IMR-90 (cell line): ENCODE measurements around the gene RMDN2. TPM values are rescaled to one million over a fixed set of nuclear protein-coding genes. Genes with fewer than 3 reads are reported as not detected.
"Not testable (repeated sequence)": the region's sequence is repeated elsewhere in the genome, so short reads cannot be mapped to it uniquely, and the experiment has no call there.

ENCODE experiments used
- ATAC-seq: fragments of 200-7000 bp; cut with Tn5 transposase; 2 replicates; pipeline ENCODE4 v1.9.1; 2020; ENCODE audit warnings: low read depth, mild to moderate bottlenecking, moderate library complexity
- BruUV-seq: library from RNA; stranded (reverse); fragments of 400-500 nt; replicated peaks from 2 replicates; lab custom pipeline; 2021; lab: Mats Ljungman, UMichigan
- CTCF ChIA-PET: fragments of 300-600 bp; formaldehyde crosslinking; extraction: SDS; loops from one replicate; lab custom pipeline; 2021; ENCODE audit warnings: antibody characterized with exemption; lab: Yijun Ruan, JAX
- POLR2A ChIA-PET: fragments of 300-600 bp; sonication (Branson Sonifier 250); formaldehyde crosslinking; loops from one replicate; lab custom pipeline; 2022; ENCODE audit warnings: antibody characterized with exemption; ENCODE audit not compliant: unreplicated experiment; lab: Charles Lee
- DNase-seq: peaks from one replicate; pipeline ENCODE4 v3.0.0; 2013
- H2AFZ ChIP-seq: replicated peaks from 2 replicates; pipeline ENCODE3; 2013; ENCODE audit warnings: low read length, mild to moderate bottlenecking; ENCODE audit not compliant: poor library complexity
- H2AK5ac ChIP-seq: 2 replicates; pipeline ENCODE4 v1.6.1; 2013; ENCODE audit warnings: low read depth, low read length, inconsistent platforms
- H2AK9ac ChIP-seq: replicated peaks from 2 replicates; pipeline ENCODE3; 2013; ENCODE audit warnings: mild to moderate bottlenecking, low read depth, low read length, moderate library complexity; ENCODE audit not compliant: poor library complexity
- H2BK120ac ChIP-seq: 2 replicates; pipeline ENCODE4 v1.6.1; 2013; ENCODE audit warnings: low read depth, low read length, inconsistent platforms
- H2BK15ac ChIP-seq: 3 replicates; pipeline ENCODE4 v1.6.1; 2013; ENCODE audit warnings: low read depth, low read length, inconsistent platforms
- H2BK20ac ChIP-seq: 2 replicates; pipeline ENCODE4 v1.6.1; 2013; ENCODE audit warnings: low read depth, mild to moderate bottlenecking, inconsistent platforms, low read length, moderate library complexity
- H2BK5ac ChIP-seq: 2 replicates; pipeline ENCODE4 v1.6.1; 2013; ENCODE audit warnings: mild to moderate bottlenecking, low read depth, low read length, inconsistent platforms; ENCODE audit not compliant: poor library complexity, severe bottlenecking
- H3K14ac ChIP-seq: replicated peaks from 2 replicates; pipeline ENCODE4 v1.6.1; 2013; ENCODE audit warnings: low read depth, low read length, inconsistent platforms
- H3K18ac ChIP-seq: 2 replicates; pipeline ENCODE4 v1.6.1; 2013; ENCODE audit warnings: low read depth, low read length, control low read depth
- H3K23ac ChIP-seq: 2 replicates; pipeline ENCODE4 v1.6.1; 2013; ENCODE audit warnings: low read depth, low read length, inconsistent platforms
- H3K27ac ChIP-seq: 2 replicates; pipeline ENCODE4 v1.5.1; 2013; ENCODE audit warnings: mild to moderate bottlenecking, control low read depth, low read length; ENCODE audit not compliant: insufficient read depth
- H3K27me3 ChIP-seq: 2 replicates; pipeline ENCODE4 v1.6.1; 2013; ENCODE audit warnings: low read length; ENCODE audit not compliant: control insufficient read depth, insufficient read depth
- H3K36me3 ChIP-seq: 2 replicates; pipeline ENCODE4 v1.6.1; 2013; ENCODE audit warnings: low read length, mixed read lengths; ENCODE audit not compliant: control insufficient read depth, insufficient read depth
- H3K4ac ChIP-seq: 2 replicates; pipeline ENCODE4 v1.6.1; 2013; ENCODE audit warnings: low read depth, low read length, inconsistent platforms
- H3K4me1 ChIP-seq: 2 replicates; pipeline ENCODE4 v1.6.1; 2013; ENCODE audit warnings: low read length, mixed read lengths; ENCODE audit not compliant: control insufficient read depth, insufficient read depth
- H3K4me2 ChIP-seq: 2 replicates; pipeline ENCODE4 v1.6.1; 2013; ENCODE audit warnings: low read depth, mild to moderate bottlenecking, control low read depth, low read length, moderate library complexity
- H3K4me3 ChIP-seq: 2 replicates; pipeline ENCODE4 v1.5.1; 2013; ENCODE audit warnings: low read depth, mild to moderate bottlenecking, control low read depth, low read length, moderate library complexity; ENCODE audit not compliant: insufficient read depth
- H3K56ac ChIP-seq: 2 replicates; pipeline ENCODE4 v1.6.1; 2013; ENCODE audit warnings: low read length, inconsistent platforms; ENCODE audit not compliant: insufficient read depth; ENCODE audit errors: extremely low read depth
- H3K79me1 ChIP-seq, 2 experiments: 2 replicates each; pipeline ENCODE4 v1.6.1; 2013; ENCODE audit warnings: low read length in 2 of 2, inconsistent platforms in 1 of 2, low read depth in 1 of 2
- H3K9ac ChIP-seq: 2 replicates; pipeline ENCODE4 v1.6.1; 2013; ENCODE audit warnings: low read depth, low read length, control low read depth
- H3K9me1 ChIP-seq: 2 replicates; pipeline ENCODE4 v1.6.1; 2013; ENCODE audit warnings: low read length, inconsistent platforms; ENCODE audit not compliant: insufficient read depth
- H3K9me3 ChIP-seq: 2 replicates; pipeline ENCODE4 v1.6.1; 2013; ENCODE audit warnings: low read length; ENCODE audit not compliant: control insufficient read depth, insufficient read depth
- H4K20me1 ChIP-seq: 2 replicates; pipeline ENCODE4 v1.6.1; 2013; ENCODE audit warnings: low read length, inconsistent platforms; ENCODE audit not compliant: insufficient read depth
- H4K5ac ChIP-seq: 2 replicates; pipeline ENCODE4 v1.6.1; 2013; ENCODE audit warnings: mild to moderate bottlenecking, low read depth, low read length, control low read depth
- H4K8ac ChIP-seq, 2 experiments: 2 replicates each; pipeline ENCODE4 v1.6.1; 2013; ENCODE audit warnings: low read depth in 2 of 2, low read length in 2 of 2, control low read depth in 1 of 2, inconsistent platforms in 1 of 2
- H4K91ac ChIP-seq: 2 replicates; pipeline ENCODE4 v1.6.1; 2013; ENCODE audit warnings: low read depth, low read length, inconsistent platforms; ENCODE audit not compliant: insufficient read depth
- WGBS, 2 experiments: methylation state at CpG; one replicate each; pipeline versions ENCODE4 v1.1.5 to v1.1.7; 2013; ENCODE audit warnings: missing lambda C conversion rate in 2 of 2; ENCODE audit not compliant: insufficient read length in 1 of 2; ENCODE audit errors: extremely low coverage in 2 of 2; 5-methylcytosine and 5-hydroxymethylcytosine counted together
- dilution Hi-C: fragments of 300-500 bp; cut with HindIII; formaldehyde crosslinking; loops from one replicate; pipeline ENCODE4 v1.14.3; 2018; ENCODE audit warnings: low sequenced_read_pairs; ENCODE audit not compliant: unreplicated experiment
- in situ Hi-C: fragments of 300-500 bp; cut with MboI; formaldehyde crosslinking; loops from 3 replicates; pipeline ENCODE4 v1.14.3; 2019; ENCODE audit warnings: low sequenced_read_pairs, inconsistent platforms, mixed read lengths
- intact Hi-C: fragments of 100-400 bp; cut with micrococcal nuclease; formaldehyde crosslinking; loops from 2 replicates; pipeline ENCODE4 v1.10.0; 2022
- polyA plus RNA-seq, 3 experiments: library from polyadenylated mRNA; depleted of rRNA; stranded (reverse); fragments of >200 nt; gene quantifications; 2 replicates each; pipeline ENCODE4 v1.2.3, GENCODE V29; 2012; ENCODE audit warnings: low replicate concordance in 1 of 3
- total RNA-seq: library from RNA; depleted of rRNA; stranded (reverse); fragments of >200 nt; gene quantifications from 2 replicates; pipeline ENCODE4 v1.2.3, GENCODE V29; 2012

The RMDN2 gene
- total and polyA plus RNA-seq, 2 of the 4 experiments (the other 2 are of a cell fraction), result 2.3 to 3.0 TPM

DNA sequence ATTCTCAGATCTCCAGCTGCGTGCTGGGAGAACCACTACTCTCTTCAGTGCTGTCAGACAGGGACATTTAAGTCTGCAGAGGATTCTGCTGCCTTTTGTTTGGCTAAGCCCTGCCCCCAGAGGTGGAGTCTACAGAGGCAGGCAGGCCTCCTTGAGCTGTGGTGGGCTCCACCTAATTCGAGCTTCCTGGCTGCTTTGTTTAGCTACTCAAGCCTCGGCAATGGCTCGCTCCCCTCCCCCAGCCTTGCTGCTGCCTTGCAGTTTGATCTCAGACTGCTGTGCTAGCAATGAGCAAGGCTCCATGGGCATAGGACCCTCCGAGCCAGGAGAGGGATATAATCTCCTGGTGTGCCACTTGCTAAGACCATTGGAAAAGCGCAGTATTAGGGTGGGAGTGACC, 85.1 kb downstream of the RMDN2 start:
- H2BK15ac ChIP-seq, H2BK5ac ChIP-seq, CTCF ChIA-PET, POLR2A ChIA-PET, in situ Hi-C loops, H3K4me2 ChIP-seq, H2AFZ ChIP-seq, H3K9me3 ChIP-seq, H3K14ac ChIP-seq, H2BK20ac ChIP-seq, H3K36me3 ChIP-seq, H3K4me1 ChIP-seq, H2AK9ac ChIP-seq, H2AK5ac ChIP-seq, H3K56ac ChIP-seq, H3K18ac ChIP-seq, H4K20me1 ChIP-seq, intact Hi-C loops, DNase-seq, H4K5ac ChIP-seq, H3K9ac ChIP-seq, H3K79me1 ChIP-seq, H4K91ac ChIP-seq, H3K23ac ChIP-seq, H2BK120ac ChIP-seq, H3K4me3 ChIP-seq, H3K4ac ChIP-seq, dilution Hi-C loops, H3K27ac ChIP-seq, H4K8ac ChIP-seq, H3K9me1 ChIP-seq, ATAC-seq, H3K27me3 ChIP-seq, BruUV-seq: not testable (repeated sequence)
- 100% methylated on average over 1 of the region's 6 CpGs; no CpG with 5 or more reads in 1 of the 2 experiments for WGBS, 2 experiments
